ENCODE data around the gene MRM1. TPM values are rescaled to one million over a fixed set of nuclear protein-coding genes. Genes with fewer than 3 reads are reported as not detected.
A peak's percentile ranks its signal among the peaks of the same experiment; 100 is the strongest.
"Not testable (repeated sequence)": the region's sequence is repeated elsewhere in the genome, so short reads cannot be mapped to it uniquely, and the experiment has no call there.

MRM1 gene
- total and polyA plus RNA-seq, 7 experiments from 2014 or later = 3.1 to 15.6 (median 9.3) TPM

DNA sequence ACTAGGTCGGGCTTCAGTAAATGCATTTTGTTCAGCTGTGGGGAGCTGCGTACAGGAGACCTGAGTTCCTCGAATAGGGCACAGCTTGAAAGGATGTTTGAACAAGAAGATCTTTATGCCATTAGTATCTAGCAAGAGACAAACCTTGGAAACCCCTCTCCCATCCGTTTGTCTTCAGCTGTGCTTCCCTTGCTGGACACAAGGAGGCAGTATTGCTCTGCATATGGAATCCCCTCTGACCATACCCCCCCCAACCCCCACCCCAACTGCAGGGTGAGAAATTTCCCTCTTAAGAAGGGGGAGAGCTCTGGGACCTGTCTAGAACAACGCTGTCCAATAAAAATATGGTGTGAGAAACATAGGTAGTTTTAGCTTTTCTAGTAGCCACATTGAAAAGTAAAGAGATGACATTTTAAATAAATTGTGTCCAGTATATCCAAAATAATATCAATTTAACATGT lies 1.6 kb downstream of the MRM1 start:
- Mint-ChIP-seq H3K27me3 (no peaks in the 10 kb centered on the region), H3K27ac (peak overlapping the region in 7 of 9 donors; percentile 56 to 95 (median 85)), H3K36me3 (peaks cover 0 to 6% (median 0%) of the 10 kb centered on the region in 5 donors), H3K9me3 (peaks cover 0 to 1% (median 0%) of the 10 kb centered on the region in 11 donors), H3K4me3 (peak overlapping the region; percentile 92 to 97 (median 94)), H3K4me1 (peaks cover 25 to 54% (median 46%) of the 10 kb centered on the region in 7 donors)
- H3K27me3 ChIP-seq (ENCODE audit: control insufficient read depth in 2 of 2, insufficient read depth in 2 of 2, low read length in 2 of 2) = no peaks in the 10 kb centered on the region
- H3K4me1 ChIP-seq (ENCODE audit: control insufficient read depth in 2 of 2, insufficient read depth in 2 of 2, low read length in 2 of 2) = peaks cover 11 to 19% of the 10 kb centered on the region in 2 donors
- peak overlapping the region; percentile 79 for H3K27ac ChIP-seq (ENCODE audit: low read depth, low read length)
- peak overlapping the region; percentile 95 for H3K4me3 ChIP-seq (ENCODE audit: low read length)
- H3K36me3 ChIP-seq (ENCODE audit: control insufficient read depth in 2 of 3, insufficient read depth in 3 of 3, low read length in 3 of 3) = peaks cover 0 to 10% (median 4%) of the 10 kb centered on the region in 3 experiments
- intact Hi-C loops (cut with micrococcal nuclease) = loop anchor here (1.0 to 10.0 kb wide), 9 partner anchors 26 to 1006 kb away; partner anchors contain the start of genes AATF (in 1 of the 2), ACACA (in 1 of the 2), SYNRG (in 1 of the 2) and TADA2A (in 1 of the 2)
- peak; percentile 19 to 77 (median 61) for DNase-seq
- CTCF ChIA-PET = interaction anchor here (0.6 to 3.0 kb wide), 21 partner anchors 8 to 967 kb away, joined by 3 to 17 read pairs (median 4); no protein-coding TSS in a partner anchor
- H3K9me3 ChIP-seq (ENCODE audit: control insufficient read depth in 2 of 3, low read length in 3 of 3) = no peaks in the 10 kb centered on the region
- peak; percentile 68 for ATAC-seq
- POLR2A ChIA-PET = interaction anchor here (1.1 to 5.1 kb wide), 5 partner anchors 8 to 119 kb away, joined by 3 to 52 read pairs (median 10); partner anchors contain the start of genes DHRS11 and GGNBP2

DNA sequence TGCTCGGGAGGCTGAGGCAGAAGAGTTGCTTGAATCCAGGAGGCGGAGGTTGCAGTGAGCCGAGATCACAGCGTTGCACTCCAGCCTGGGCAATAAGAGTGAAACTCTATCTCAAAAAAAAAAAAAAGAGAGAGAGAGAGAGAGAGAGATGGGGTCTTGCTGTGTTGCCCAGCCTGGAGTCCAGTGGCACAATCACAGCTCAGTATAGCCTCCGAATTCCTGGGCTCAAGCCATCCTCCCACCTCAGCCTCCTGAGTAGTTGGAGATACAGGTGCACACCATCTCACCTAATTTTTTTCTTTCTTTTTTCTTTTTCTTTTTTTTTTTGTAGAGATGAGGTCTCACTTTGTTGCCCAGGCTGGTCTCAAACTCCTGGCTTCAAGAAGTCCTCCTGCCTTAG lies 3.6 kb downstream of the MRM1 start:
- not testable (repeated sequence) for H3K9me3 ChIP-seq (ENCODE audit: control insufficient read depth in 2 of 3, low read length in 3 of 3); H3K27me3 ChIP-seq (ENCODE audit: control insufficient read depth in 2 of 2, insufficient read depth in 2 of 2, low read length in 2 of 2); H3K27ac ChIP-seq (ENCODE audit: low read depth, low read length); ATAC-seq; H3K27me3 Mint-ChIP-seq; H3K9me3 Mint-ChIP-seq; H3K36me3 Mint-ChIP-seq; DNase-seq; H3K4me3 ChIP-seq (ENCODE audit: low read length); H3K27ac Mint-ChIP-seq
- Histone ChIP-seq H3K4me1 (ENCODE audit: control insufficient read depth in 2 of 2, insufficient read depth in 2 of 2, low read length in 2 of 2) (peaks cover 11 to 19% of the 10 kb centered on the region in 2 donors), H3K36me3 (ENCODE audit: control insufficient read depth in 2 of 3, insufficient read depth in 3 of 3, low read length in 3 of 3) (peaks cover 0 to 12% (median 8%) of the 10 kb centered on the region in 3 experiments)
- Mint-ChIP-seq H3K4me3 (peak overlapping the region in 1 of 10 donors; percentile 28), H3K4me1 (peaks cover 25 to 55% (median 47%) of the 10 kb centered on the region in 7 donors)
- ChIA-PET POLR2A (interaction anchor here (0.6 kb wide), 1 partner anchor 1864 kb away, joined by 3 read pairs; no protein-coding TSS in a partner anchor), CTCF (interaction anchor here (0.7 kb wide), 1 partner anchor 13 kb away, joined by 4 read pairs; the partner anchor contains the start of gene DHRS11)
- intact Hi-C loops (cut with micrococcal nuclease) = loop anchor here in 1 of 2 donors (10.0 kb wide), 1 partner anchor 800 kb away; the partner anchor contains the start of genes ACACA and TADA2A

DNA sequence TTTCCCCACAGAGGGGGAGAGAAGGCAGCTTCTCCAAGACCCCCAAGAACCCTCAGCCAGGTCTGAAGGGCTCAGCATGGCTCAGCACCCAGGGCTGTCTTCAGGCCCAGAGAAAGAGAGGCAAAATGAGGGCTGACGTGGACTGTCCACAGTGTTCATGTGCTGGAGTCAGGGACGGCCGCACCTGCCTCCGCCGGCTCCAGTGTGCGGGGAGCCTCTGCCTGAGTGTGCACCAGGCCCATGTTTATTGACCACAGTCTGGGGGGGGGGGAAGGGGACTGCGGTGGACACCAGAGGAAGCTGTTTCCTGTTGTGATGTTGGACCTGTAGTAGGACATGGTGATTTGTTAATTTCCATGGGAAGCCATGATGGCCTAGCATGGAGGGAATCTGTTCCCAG lies 6.9 kb downstream of the MRM1 start:
- Mint-ChIP-seq H3K4me3 (no peak overlapping the region), H3K4me1 (peaks cover 18 to 35% (median 29%) of the 10 kb centered on the region in 7 donors), H3K9me3 (peaks cover 0 to 1% (median 0%) of the 10 kb centered on the region in 11 donors), H3K27ac (peak overlapping the region in 2 of 9 donors; percentile 41 to 65), H3K27me3 (no peaks in the 10 kb centered on the region), H3K36me3 (peaks cover 0 to 7% (median 0%) of the 10 kb centered on the region in 5 donors)
- no peak for DNase-seq
- Histone ChIP-seq H3K9me3 (ENCODE audit: control insufficient read depth in 2 of 3, low read length in 3 of 3) (no peaks in the 10 kb centered on the region), H3K4me1 (ENCODE audit: control insufficient read depth in 2 of 2, insufficient read depth in 2 of 2, low read length in 2 of 2) (peaks cover 0 to 5% of the 10 kb centered on the region in 2 donors), H3K27ac (ENCODE audit: low read depth, low read length) (no peak overlapping the region), H3K4me3 (ENCODE audit: low read length) (no peak overlapping the region), H3K36me3 (ENCODE audit: control insufficient read depth in 2 of 3, insufficient read depth in 3 of 3, low read length in 3 of 3) (peaks cover 0 to 8% (median 5%) of the 10 kb centered on the region in 3 experiments), H3K27me3 (ENCODE audit: control insufficient read depth in 2 of 2, insufficient read depth in 2 of 2, low read length in 2 of 2) (no peaks in the 10 kb centered on the region)
- CTCF ChIA-PET = no interaction called here
- POLR2A ChIA-PET = no interaction called here
- intact Hi-C loops (cut with micrococcal nuclease) = loop anchor here in 1 of 2 donors (10.0 kb wide), 1 partner anchor 797 kb away; the partner anchor contains the start of genes ACACA and TADA2A
- no peak for ATAC-seq

DNA sequence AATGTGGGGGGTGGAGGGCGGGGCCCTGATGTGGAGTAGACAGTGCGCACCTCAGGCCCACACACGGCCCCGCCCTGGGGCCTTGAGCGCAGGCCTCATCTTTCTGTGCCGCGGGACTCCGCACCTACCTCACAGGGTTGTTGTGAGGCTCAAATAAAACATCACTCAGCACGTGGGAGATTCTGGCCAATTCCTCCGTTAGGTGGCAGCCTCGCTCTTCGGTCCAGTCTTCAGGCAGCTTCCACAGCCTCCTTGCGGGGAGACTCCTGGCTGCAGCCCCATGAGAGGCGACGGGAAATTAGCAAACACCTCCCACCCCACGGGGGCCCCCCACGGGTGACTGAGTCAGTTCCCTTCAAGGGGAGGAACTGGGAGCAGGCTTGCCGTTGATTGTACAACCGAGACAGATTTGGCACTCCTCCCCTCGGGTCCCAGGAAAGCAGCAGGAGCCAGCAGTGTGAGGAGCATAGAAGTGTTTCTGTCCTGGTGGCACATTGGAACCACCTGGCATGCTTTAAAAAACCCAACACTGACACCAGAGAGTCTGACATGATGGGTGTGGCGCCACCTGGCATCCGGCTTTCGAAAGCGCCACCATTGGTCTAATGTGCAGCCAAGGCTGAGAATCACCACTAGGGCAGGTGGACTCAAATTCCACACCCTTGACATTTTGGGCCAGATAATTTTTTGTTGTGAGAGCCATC lies 7.6 kb downstream of the MRM1 start:
- DNase-seq = no peak
- ATAC-seq = peak; percentile 68
- no peak overlapping the region for H3K27ac Mint-ChIP-seq
- no peaks in the 10 kb centered on the region for H3K27me3 ChIP-seq (ENCODE audit: control insufficient read depth in 2 of 2, insufficient read depth in 2 of 2, low read length in 2 of 2)
- H3K36me3 ChIP-seq (ENCODE audit: control insufficient read depth in 2 of 3, insufficient read depth in 3 of 3, low read length in 3 of 3) = peaks cover 0 to 8% (median 5%) of the 10 kb centered on the region in 3 experiments
- H3K4me1 ChIP-seq (ENCODE audit: control insufficient read depth in 2 of 2, insufficient read depth in 2 of 2, low read length in 2 of 2) = peaks cover 0 to 5% of the 10 kb centered on the region in 2 donors
- POLR2A ChIA-PET = no interaction called here
- H3K4me3 ChIP-seq (ENCODE audit: low read length) = no peak overlapping the region
- no peaks in the 10 kb centered on the region for H3K9me3 ChIP-seq (ENCODE audit: control insufficient read depth in 2 of 3, low read length in 3 of 3)
- CTCF ChIA-PET = no interaction called here
- H3K4me1 Mint-ChIP-seq = peaks cover 17 to 28% (median 24%) of the 10 kb centered on the region in 7 donors
- no peak overlapping the region for H3K4me3 Mint-ChIP-seq
- no peak overlapping the region for H3K27ac ChIP-seq (ENCODE audit: low read depth, low read length)
- no peaks in the 10 kb centered on the region for H3K27me3 Mint-ChIP-seq
- peaks cover 0 to 7% (median 0%) of the 10 kb centered on the region in 5 donors for H3K36me3 Mint-ChIP-seq
- intact Hi-C loops (cut with micrococcal nuclease) = loop anchor here in 1 of 2 donors (10.0 kb wide), 1 partner anchor 796 kb away; the partner anchor contains the start of genes ACACA and TADA2A
- peaks cover 0 to 1% (median 0%) of the 10 kb centered on the region in 11 donors for H3K9me3 Mint-ChIP-seq

DNA sequence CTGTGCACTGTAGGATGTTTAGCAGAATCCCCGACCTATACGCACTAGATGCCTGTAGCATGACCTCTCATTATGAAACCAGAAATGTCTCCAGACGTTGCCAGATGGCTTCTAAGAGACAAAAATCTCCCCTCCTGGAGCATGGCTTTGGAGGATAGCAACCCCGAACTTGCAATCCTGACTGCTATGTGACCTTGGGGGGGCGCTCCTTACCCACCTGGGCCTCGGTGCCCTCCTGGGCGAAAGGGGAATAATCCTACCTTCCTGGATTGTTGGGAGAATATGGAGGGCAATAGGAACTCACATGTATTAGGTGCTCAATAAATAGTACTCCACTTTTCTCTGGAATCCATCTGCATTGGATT lies 8.1 kb downstream of the MRM1 start:
- Mint-ChIP-seq H3K4me3 (no peak overlapping the region), H3K27ac (no peak overlapping the region), H3K4me1 (peaks cover 13 to 23% (median 19%) of the 10 kb centered on the region in 7 donors), H3K36me3 (peaks cover 0 to 5% (median 0%) of the 10 kb centered on the region in 5 donors), H3K27me3 (no peaks in the 10 kb centered on the region), H3K9me3 (no peaks in the 10 kb centered on the region)
- Histone ChIP-seq H3K4me3 (ENCODE audit: low read length) (no peak overlapping the region), H3K9me3 (ENCODE audit: control insufficient read depth in 2 of 3, low read length in 3 of 3) (no peaks in the 10 kb centered on the region), H3K36me3 (ENCODE audit: control insufficient read depth in 2 of 3, insufficient read depth in 3 of 3, low read length in 3 of 3) (peaks cover 0 to 8% (median 5%) of the 10 kb centered on the region in 3 experiments), H3K27ac (ENCODE audit: low read depth, low read length) (no peak overlapping the region), H3K4me1 (ENCODE audit: control insufficient read depth in 2 of 2, insufficient read depth in 2 of 2, low read length in 2 of 2) (peaks cover 0 to 5% of the 10 kb centered on the region in 2 donors), H3K27me3 (ENCODE audit: control insufficient read depth in 2 of 2, insufficient read depth in 2 of 2, low read length in 2 of 2) (no peaks in the 10 kb centered on the region)
- POLR2A ChIA-PET = no interaction called here
- intact Hi-C loops (cut with micrococcal nuclease) = loop anchor here in 1 of 2 donors (10.0 kb wide), 1 partner anchor 795 kb away; the partner anchor contains the start of genes ACACA and TADA2A
- CTCF ChIA-PET = interaction anchor here (0.7 kb wide), 1 partner anchor 438 kb away, joined by 3 read pairs; no protein-coding TSS in a partner anchor
- DNase-seq (no peak), ATAC-seq (no peak)

DNA sequence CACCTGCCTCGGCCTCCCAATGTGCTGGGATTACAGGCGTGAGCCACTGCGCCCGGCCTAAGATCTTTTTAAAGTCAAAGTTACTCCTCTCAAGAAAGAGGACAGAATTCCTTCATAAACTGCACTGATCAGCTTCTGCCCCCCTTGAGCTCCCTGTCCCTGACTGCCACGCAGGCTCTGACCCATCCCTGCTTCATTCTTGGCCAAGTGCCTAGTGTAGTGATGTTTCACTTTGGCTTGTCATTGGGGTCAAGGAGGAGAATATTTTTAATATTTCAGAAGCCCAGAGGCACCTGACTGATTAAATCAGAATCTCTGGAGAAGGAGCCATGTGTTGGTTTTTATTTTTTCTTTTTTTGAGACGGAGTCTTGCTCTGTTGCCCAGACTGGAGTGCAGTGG lies 9.1 kb downstream of the MRM1 start:
- ChIA-PET POLR2A (interaction anchor here (1.4 kb wide), 1 partner anchor 8 kb away, joined by 3 read pairs; no protein-coding TSS in a partner anchor), CTCF (interaction anchor here (0.7 to 1.4 kb wide), 2 partner anchors 8 to 437 kb away, joined by 3 to 8 read pairs; partner anchors contain the start of gene MRM1)
- Mint-ChIP-seq H3K27ac (no peak overlapping the region), H3K36me3 (peaks cover 0 to 5% (median 0%) of the 10 kb centered on the region in 5 donors), H3K4me1 (peaks cover 7 to 17% (median 12%) of the 10 kb centered on the region in 7 donors), H3K9me3 (no peaks in the 10 kb centered on the region), H3K4me3 (no peak overlapping the region), H3K27me3 (no peaks in the 10 kb centered on the region)
- no peak for DNase-seq
- no peaks in the 10 kb centered on the region for H3K27me3 ChIP-seq (ENCODE audit: control insufficient read depth in 2 of 2, insufficient read depth in 2 of 2, low read length in 2 of 2)
- no peak for ATAC-seq
- H3K9me3 ChIP-seq (ENCODE audit: control insufficient read depth in 2 of 3, low read length in 3 of 3) = no peaks in the 10 kb centered on the region
- peaks cover 0 to 3% of the 10 kb centered on the region in 2 donors for H3K4me1 ChIP-seq (ENCODE audit: control insufficient read depth in 2 of 2, insufficient read depth in 2 of 2, low read length in 2 of 2)
- peaks cover 0 to 8% (median 5%) of the 10 kb centered on the region in 3 experiments for H3K36me3 ChIP-seq (ENCODE audit: control insufficient read depth in 2 of 3, insufficient read depth in 3 of 3, low read length in 3 of 3)
- no peak overlapping the region for H3K4me3 ChIP-seq (ENCODE audit: low read length)
- intact Hi-C loops (cut with micrococcal nuclease) = loop anchor here in 1 of 2 donors (5.0 kb wide), 1 partner anchor 757 kb away; no protein-coding TSS in a partner anchor
- H3K27ac ChIP-seq (ENCODE audit: low read depth, low read length) = no peak overlapping the region
